B cell (primary cell): Measurements from ENCODE around the gene RFWD3. TPM values are rescaled to one million over a fixed set of nuclear protein-coding genes. Genes with fewer than 3 reads are reported as not detected.

Experiments used
- ATAC-seq: fragments of 200-7000 bp; cut with Tn5 transposase; one replicate; pipeline ENCODE4 v1.10.0; 2021; ENCODE audit warnings: low read depth, mild to moderate bottlenecking, moderate number of reproducible peaks, moderate library complexity
- CTCF ChIA-PET: fragments of 350-600 bp; sonication (Branson Sonifier 250); formaldehyde crosslinking; loops from one replicate; lab custom pipeline; 2021; ENCODE audit warnings: antibody characterized with exemption, inconsistent platforms; lab: Charles Lee
- POLR2A ChIA-PET: fragments of 350-600 bp; sonication (Branson Sonifier 250); formaldehyde crosslinking; loops from one replicate; lab custom pipeline; 2021; ENCODE audit warnings: antibody characterized with exemption; lab: Charles Lee
- DNase-seq: peaks from one replicate; pipeline ENCODE4 v3.0.0; 2013
- H2AFZ ChIP-seq: 2 replicates; pipeline ENCODE4 v1.6.1; 2012; ENCODE audit warnings: mild to moderate bottlenecking, low read depth, low read length; ENCODE audit not compliant: insufficient read depth, poor library complexity, severe bottlenecking
- H3K27ac ChIP-seq, 2 donors: 1 replicate in 1 of 2; 2 replicates in 1 of 2; pipeline ENCODE4 v1.5.1; 2012 to 2013; ENCODE audit warnings: low read length in 2 of 2, mild to moderate bottlenecking in 2 of 2, moderate library complexity in 1 of 2
- H3K27me3 ChIP-seq, 4 experiments: fragments of 200-600 bp in 1 of 4; sonication (generic) in 1 of 4; replicated peaks in 1 of 4; 1 replicate in 2 of 4; 2 replicates in 2 of 4; pipeline versions ENCODE4 v1.6.1 to v1.7.0; 2013 to 2016; ENCODE audit warnings: low read length in 3 of 4, mild to moderate bottlenecking in 2 of 4, mixed read lengths in 1 of 4, moderate library complexity in 1 of 4; ENCODE audit not compliant: insufficient read depth in 4 of 4, control insufficient read depth in 3 of 4; ENCODE audit errors: control extremely low read depth in 1 of 4
- H3K36me3 ChIP-seq, 2 experiments: replicated peaks in 1 of 2; 1 replicate in 1 of 2; 2 replicates in 1 of 2; pipeline versions ENCODE4 v1.6.1 to v1.7.1; 2013; ENCODE audit warnings: low read length in 1 of 2; ENCODE audit not compliant: insufficient read depth in 2 of 2, control insufficient read depth in 1 of 2; ENCODE audit errors: control extremely low read depth in 1 of 2, extremely low read depth in 1 of 2
- H3K4me1 ChIP-seq, 2 donors: fragments of 200-600 bp in 1 of 2; sonication (generic) in 1 of 2; 1 replicate in 1 of 2; 2 replicates in 1 of 2; pipeline versions ENCODE4 v1.5.1 to v1.6.1; 2013 to 2017; ENCODE audit warnings: low read length in 2 of 2; ENCODE audit not compliant: control insufficient read depth in 2 of 2, insufficient read depth in 2 of 2
- H3K4me2 ChIP-seq: replicated peaks from 2 replicates; pipeline ENCODE3; 2012; ENCODE audit warnings: mild to moderate bottlenecking, low read depth, low read length; ENCODE audit not compliant: poor library complexity, severe bottlenecking
- H3K4me3 ChIP-seq, 5 experiments: fragments of 200-600 bp in 1 of 5; sonication (generic) in 1 of 5; 1 replicate in 3 of 5; 2 replicates in 2 of 5; pipeline versions ENCODE4 v1.5.1 to v1.7.0; 2011 to 2016; ENCODE audit warnings: low read length in 4 of 5, mild to moderate bottlenecking in 4 of 5, low read depth in 2 of 5, control low read depth in 1 of 5, moderate library complexity in 1 of 5; ENCODE audit not compliant: insufficient read depth in 1 of 5; ENCODE audit errors: control extremely low read depth in 1 of 5, extremely low read depth in 1 of 5
- H3K79me2 ChIP-seq: fragments of 200-600 bp; sonication (generic); one replicate; pipeline ENCODE4 v1.6.0; 2016; ENCODE audit warnings: low read length; ENCODE audit not compliant: control insufficient read depth, insufficient read depth
- H3K9ac ChIP-seq: fragments of 200-600 bp; sonication (generic); 2 replicates; pipeline ENCODE4 v1.6.1; 2017; ENCODE audit warnings: mild to moderate bottlenecking, low read length, moderate library complexity
- H3K9me3 ChIP-seq, 3 donors: one replicate each; pipeline versions ENCODE4 v1.6.1 to v1.7.1; 2013; ENCODE audit warnings: low read length in 2 of 3; ENCODE audit not compliant: control insufficient read depth in 2 of 3, insufficient read depth in 1 of 3; ENCODE audit errors: control extremely low read depth in 1 of 3
- H4K20me1 ChIP-seq: 2 replicates; pipeline ENCODE4 v1.6.0; 2012; ENCODE audit warnings: mild to moderate bottlenecking, low read length; ENCODE audit not compliant: insufficient read depth, control insufficient read depth, poor library complexity, severe bottlenecking
- H3K27ac Mint-ChIP-seq: one replicate; pipeline ENCODE4 v1.8.0; 2021; ENCODE audit warnings: mixed read lengths
- H3K27me3 Mint-ChIP-seq: one replicate; pipeline ENCODE4 v1.8.0; 2021; ENCODE audit warnings: mixed read lengths
- H3K4me1 Mint-ChIP-seq: one replicate; pipeline ENCODE4 v1.8.0; 2021; ENCODE audit warnings: mixed read lengths
- H3K4me3 Mint-ChIP-seq: one replicate; pipeline ENCODE4 v1.8.0; 2021; ENCODE audit warnings: mixed read lengths
- H3K9me3 Mint-ChIP-seq: one replicate; pipeline ENCODE4 v1.8.0; 2022; ENCODE audit warnings: mixed read lengths; ENCODE audit not compliant: insufficient read depth
- EZH2 ChIP-seq: IDR thresholded peaks from 2 replicates; pipeline ENCODE4 v1.6.1; 2012; ENCODE audit warnings: borderline replicate concordance, low read depth, mild to moderate bottlenecking, moderate library complexity, low read length; ENCODE audit not compliant: insufficient read depth, poor library complexity, severe bottlenecking
- WGBS: methylation state at CpG from one replicate; pipeline ENCODE4 v1.1.5; 2013; ENCODE audit warnings: missing lambda C conversion rate; ENCODE audit not compliant: insufficient coverage; 5-methylcytosine and 5-hydroxymethylcytosine counted together
- intact Hi-C: fragments of 100-400 bp; cut with micrococcal nuclease; formaldehyde crosslinking; loops from one replicate; pipeline ENCODE4 v1.10.0; 2022
- polyA plus RNA-seq: library from polyadenylated mRNA; depleted of rRNA; stranded (reverse); fragments of >200 nt; gene quantifications from 2 replicates; pipeline ENCODE4 v1.2.3, GENCODE V29; 2012
- total RNA-seq, 2 donors: library from RNA; stranded (reverse); fragments of 120-200 nt in 1 of 2; gene quantifications; 1 replicate in 1 of 2; 2 replicates in 1 of 2; pipeline versions ENCODE4 v1.2.3 to v1.2.4, GENCODE V29; 2013 to 2022
- TF ChIP-seq, protein P1 (sequence below): fragments of 200-600 bp; IDR thresholded peaks from one replicate; pipeline ENCODE4 v1.8.0; 2022; ENCODE audit warnings: antibody characterized with exemption, mild to moderate bottlenecking

RFWD3 gene
- total and polyA plus RNA-seq, 2 donors (not counting 1 experiment from before 2014, with no cell fraction given), result 19.7 to 63.3 TPM

DNA sequence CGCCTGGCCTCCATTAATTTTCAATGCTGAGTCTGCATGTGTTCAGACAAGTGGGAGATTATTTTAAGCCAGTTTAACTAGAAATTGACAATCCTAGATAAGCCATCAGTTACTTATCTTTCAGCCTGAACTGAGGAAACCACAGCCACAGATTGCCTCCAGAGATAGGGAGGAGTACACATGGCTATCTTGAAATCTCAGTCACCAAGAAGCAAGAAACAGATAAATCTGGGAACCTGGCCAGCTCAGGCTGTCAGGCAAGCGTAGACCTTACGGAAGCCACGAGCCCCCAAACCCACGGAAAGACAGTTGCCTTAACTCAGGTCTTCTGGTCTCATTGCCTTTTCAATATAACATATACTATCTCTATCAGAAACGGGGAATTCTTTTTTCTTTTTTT, 57.7 kb downstream of the RFWD3 start:
- H3K9ac ChIP-seq, result no peak overlapping the region
- no peak overlapping the region for H3K4me3 ChIP-seq
- ChIA-PET CTCF (no interaction called here), POLR2A (no interaction called here)
- no peaks in the 10 kb centered on the region for H4K20me1 ChIP-seq
- H3K4me2 ChIP-seq, result no peak overlapping the region
- no peaks in the 10 kb centered on the region for H3K27me3 ChIP-seq
- no peak overlapping the region for H2AFZ ChIP-seq
- no peaks in the 10 kb centered on the region for H3K9me3 ChIP-seq
- Mint-ChIP-seq H3K4me1 (peaks cover 26% of the 10 kb centered on the region), H3K27me3 (no peaks in the 10 kb centered on the region), H3K9me3 (no peaks in the 10 kb centered on the region), H3K4me3 (no peak overlapping the region), H3K27ac (no peak overlapping the region)
- ATAC-seq (no peak), DNase-seq (no peak)
- 55% methylated on average over 5 of the region's 6 CpGs for WGBS
- H3K36me3 ChIP-seq, result no peaks in the 10 kb centered on the region
- H3K4me1 ChIP-seq, result peaks cover 23% of the 10 kb centered on the region in 2 donors
- H3K79me2 ChIP-seq, result peaks cover 36% of the 10 kb centered on the region
- TF ChIP-seq, protein P1, sequence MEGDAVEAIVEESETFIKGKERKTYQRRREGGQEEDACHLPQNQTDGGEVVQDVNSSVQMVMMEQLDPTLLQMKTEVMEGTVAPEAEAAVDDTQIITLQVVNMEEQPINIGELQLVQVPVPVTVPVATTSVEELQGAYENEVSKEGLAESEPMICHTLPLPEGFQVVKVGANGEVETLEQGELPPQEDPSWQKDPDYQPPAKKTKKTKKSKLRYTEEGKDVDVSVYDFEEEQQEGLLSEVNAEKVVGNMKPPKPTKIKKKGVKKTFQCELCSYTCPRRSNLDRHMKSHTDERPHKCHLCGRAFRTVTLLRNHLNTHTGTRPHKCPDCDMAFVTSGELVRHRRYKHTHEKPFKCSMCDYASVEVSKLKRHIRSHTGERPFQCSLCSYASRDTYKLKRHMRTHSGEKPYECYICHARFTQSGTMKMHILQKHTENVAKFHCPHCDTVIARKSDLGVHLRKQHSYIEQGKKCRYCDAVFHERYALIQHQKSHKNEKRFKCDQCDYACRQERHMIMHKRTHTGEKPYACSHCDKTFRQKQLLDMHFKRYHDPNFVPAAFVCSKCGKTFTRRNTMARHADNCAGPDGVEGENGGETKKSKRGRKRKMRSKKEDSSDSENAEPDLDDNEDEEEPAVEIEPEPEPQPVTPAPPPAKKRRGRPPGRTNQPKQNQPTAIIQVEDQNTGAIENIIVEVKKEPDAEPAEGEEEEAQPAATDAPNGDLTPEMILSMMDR, result no peak
- no peak for TF ChIP-seq EZH2
- intact Hi-C loops, result no loop called here
- H3K27ac ChIP-seq, result no peak overlapping the region

DNA sequence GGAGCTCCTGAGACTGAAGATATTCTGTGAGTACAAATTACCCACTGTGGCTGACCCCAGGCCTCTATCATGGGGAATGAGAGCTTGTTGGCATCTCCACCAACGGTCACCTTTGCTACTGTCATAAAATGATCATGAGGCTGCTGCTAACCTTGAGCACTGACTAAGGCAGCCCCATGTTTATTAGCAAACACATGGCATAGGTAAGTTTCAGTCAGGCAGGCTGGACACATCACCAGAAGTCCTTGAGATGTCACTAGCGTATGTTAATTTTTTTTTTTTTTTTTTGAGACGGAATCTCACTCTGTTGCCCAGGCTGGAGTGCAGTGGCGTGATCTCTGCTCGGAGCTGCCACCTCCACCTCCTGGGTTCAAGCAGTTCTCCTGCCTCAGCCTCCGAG, 58.3 kb downstream of the RFWD3 start:
- no peaks in the 10 kb centered on the region for H3K9me3 ChIP-seq
- Mint-ChIP-seq H3K9me3 (no peaks in the 10 kb centered on the region), H3K27ac (no peak overlapping the region), H3K4me3 (peak overlapping the region; percentile 90), H3K4me1 (peaks cover 32% of the 10 kb centered on the region), H3K27me3 (no peaks in the 10 kb centered on the region)
- peaks cover 25% of the 10 kb centered on the region in 2 donors for H3K4me1 ChIP-seq
- no peak overlapping the region for H3K9ac ChIP-seq
- H3K27ac ChIP-seq, result no peak overlapping the region
- ChIA-PET POLR2A (interaction anchor here (0.6 to 0.7 kb wide), 2 partner anchors 315 to 487 kb away, joined by 3 to 6 read pairs; no protein-coding TSS in a partner anchor), CTCF (interaction anchor here (1.4 kb wide), 1 partner anchor 22 kb away, joined by 3 read pairs; no protein-coding TSS in a partner anchor)
- WGBS, result 73% methylated on average over 4 of the region's 6 CpGs
- H3K27me3 ChIP-seq, result no peaks in the 10 kb centered on the region
- peaks cover 42% of the 10 kb centered on the region for H3K79me2 ChIP-seq
- ATAC-seq (no peak), DNase-seq (no peak)
- H4K20me1 ChIP-seq, result no peaks in the 10 kb centered on the region
- intact Hi-C loops, result no loop called here
- no peak overlapping the region for H3K4me2 ChIP-seq
- TF ChIP-seq EZH2, result no peak
- TF ChIP-seq, protein P1, result no peak
- H3K4me3 ChIP-seq, result no peak overlapping the region
- H2AFZ ChIP-seq, result peak overlapping the region; percentile 96
- no peaks in the 10 kb centered on the region for H3K36me3 ChIP-seq
